ENCODE data around the gene ENO1. TPM values are rescaled to one million over a fixed set of nuclear protein-coding genes. Genes with fewer than 3 reads are reported as not detected.
"Not testable (repeated sequence)": the region's sequence is repeated elsewhere in the genome, so short reads cannot be mapped to it uniquely, and the experiment has no call there.

ENO1 gene
- total RNA-seq, 4 donors from 2014 or later: 202 to 407 (median 320) TPM

DNA sequence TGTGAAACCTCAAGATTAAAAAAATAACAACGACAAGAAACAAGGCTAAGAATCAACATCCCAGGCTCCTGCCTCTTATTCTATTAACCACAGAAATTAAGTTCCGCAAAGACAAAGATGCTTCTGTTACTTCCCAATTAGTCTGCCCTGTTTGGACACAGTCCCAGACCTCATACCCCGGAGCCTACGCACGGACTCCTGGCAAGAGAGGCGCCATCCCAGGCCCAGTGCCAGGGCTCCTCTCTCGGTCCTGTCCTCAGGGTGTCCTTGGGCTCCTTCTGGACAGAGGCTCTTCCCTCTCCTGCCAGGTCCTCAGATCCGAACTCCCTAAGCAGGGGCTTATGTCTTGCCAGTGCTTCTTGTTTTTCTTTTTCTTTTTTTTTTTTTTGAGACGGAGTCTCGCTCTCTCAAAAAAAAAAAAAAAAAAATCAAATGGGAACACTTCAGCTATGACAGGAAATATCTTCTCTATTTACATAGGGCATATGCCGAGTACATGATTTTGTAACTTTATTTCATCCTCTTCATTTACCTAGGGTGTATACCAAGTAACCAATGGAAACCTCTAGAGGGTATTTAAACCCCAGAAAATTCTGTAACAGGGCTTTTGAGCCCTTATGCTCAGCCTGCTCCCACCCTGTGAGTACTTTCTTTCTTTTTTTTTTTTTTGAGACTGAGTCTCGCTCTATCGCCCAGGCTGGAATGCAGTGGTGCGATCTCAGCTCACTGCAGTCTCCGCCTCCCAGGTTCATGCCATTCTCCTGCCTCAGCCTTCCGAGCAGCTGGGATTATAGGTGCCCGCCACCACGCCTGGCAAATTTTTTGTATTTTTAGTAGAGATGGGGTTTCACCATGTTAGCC lies 11.7 kb upstream of the ENO1 start:
- Histone ChIP-seq H3K36me3 (no peaks in the 10 kb centered on the region), H3K27me3 (no peaks in the 10 kb centered on the region), H3K4me1 (peaks cover 0 to 17% (median 10%) of the 10 kb centered on the region in 4 donors), H3K27ac (peak overlapping the region; percentile 49 to 76 (median 54)), H3K9me3 (no peaks in the 10 kb centered on the region), H3K4me3 (peak overlapping the region in 1 of 4 donors; percentile 24)
- WGBS, 2 donors (ENCODE audit: low coverage in 1 of 2): 20 to 35% methylated on average over 8 to 18 of the region's 18 CpGs
- intact Hi-C loops (cut with DNase I; ENCODE audit: low total_unique reads): no loop called here
- in situ Hi-C loops (cut with MboI; ENCODE audit: low pct_ligation_motif_present in 1 of 4, low pct_unique_long_range_greater_than_20kb in 1 of 4, low sequenced_read_pairs in 3 of 4): no loop called here
- peak; percentile 74 for DNase-seq
- TF ChIP-seq POLR2A (IDR thresholded peaks at IDR 0.05): no peak
- peak in 1 of 3 donors; percentile 32 for TF ChIP-seq POLR2AphosphoS5 (IDR thresholded peaks at IDR 0.05)
- TF ChIP-seq, protein P1, sequence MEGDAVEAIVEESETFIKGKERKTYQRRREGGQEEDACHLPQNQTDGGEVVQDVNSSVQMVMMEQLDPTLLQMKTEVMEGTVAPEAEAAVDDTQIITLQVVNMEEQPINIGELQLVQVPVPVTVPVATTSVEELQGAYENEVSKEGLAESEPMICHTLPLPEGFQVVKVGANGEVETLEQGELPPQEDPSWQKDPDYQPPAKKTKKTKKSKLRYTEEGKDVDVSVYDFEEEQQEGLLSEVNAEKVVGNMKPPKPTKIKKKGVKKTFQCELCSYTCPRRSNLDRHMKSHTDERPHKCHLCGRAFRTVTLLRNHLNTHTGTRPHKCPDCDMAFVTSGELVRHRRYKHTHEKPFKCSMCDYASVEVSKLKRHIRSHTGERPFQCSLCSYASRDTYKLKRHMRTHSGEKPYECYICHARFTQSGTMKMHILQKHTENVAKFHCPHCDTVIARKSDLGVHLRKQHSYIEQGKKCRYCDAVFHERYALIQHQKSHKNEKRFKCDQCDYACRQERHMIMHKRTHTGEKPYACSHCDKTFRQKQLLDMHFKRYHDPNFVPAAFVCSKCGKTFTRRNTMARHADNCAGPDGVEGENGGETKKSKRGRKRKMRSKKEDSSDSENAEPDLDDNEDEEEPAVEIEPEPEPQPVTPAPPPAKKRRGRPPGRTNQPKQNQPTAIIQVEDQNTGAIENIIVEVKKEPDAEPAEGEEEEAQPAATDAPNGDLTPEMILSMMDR (IDR thresholded peaks at IDR 0.05): no peak

GRCh38 chr1:8889103-8889846 lies 10.8 kb upstream of the ENO1 start:
- in situ Hi-C loops (cut with MboI; ENCODE audit: low pct_ligation_motif_present in 1 of 4, low pct_unique_long_range_greater_than_20kb in 1 of 4, low sequenced_read_pairs in 3 of 4): no loop called here
- no peak for TF ChIP-seq EP300 (IDR thresholded peaks at IDR 0.05; ENCODE audit: low read depth)
- intact Hi-C loops (cut with DNase I; ENCODE audit: low total_unique reads): no loop called here
- 82% methylated on average over 9 to 11 of the region's 11 CpGs for WGBS, 2 donors (ENCODE audit: low coverage in 1 of 2)
- Histone ChIP-seq H3K27me3 (no peaks in the 10 kb centered on the region), H3K36me3 (no peaks in the 10 kb centered on the region), H3K4me3 (no peak overlapping the region), H3K4me1 (peaks cover 0 to 17% (median 10%) of the 10 kb centered on the region in 4 donors), H3K27ac (peak overlapping the region; percentile 49 to 76 (median 54)), H3K9me3 (no peaks in the 10 kb centered on the region)
- DNase-seq: no peak

DNA sequence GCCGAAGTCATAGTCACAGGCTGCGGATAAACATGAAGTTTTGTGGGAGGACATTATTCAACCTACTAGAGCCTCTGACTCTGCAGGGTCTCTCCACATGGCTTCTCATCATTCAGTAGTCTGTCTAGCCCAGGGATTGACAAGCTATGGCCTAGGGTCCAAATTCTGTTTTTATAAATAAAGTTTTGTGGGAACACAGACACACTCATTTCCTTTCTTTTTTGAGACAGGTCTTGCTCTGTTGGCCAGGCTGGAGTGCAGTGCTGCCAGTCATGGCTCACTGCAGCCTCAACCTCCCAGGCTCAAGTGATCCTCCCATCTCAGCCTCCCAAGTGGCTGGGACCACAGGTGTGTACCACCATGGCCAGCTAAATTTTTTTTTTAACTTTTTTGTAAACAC lies 8.1 kb upstream of the ENO1 start:
- H3K27ac ChIP-seq: no peak overlapping the region
- H3K27me3 ChIP-seq: no peaks in the 10 kb centered on the region
- 88% methylated on average over 2 of the region's 2 CpGs; no CpG with 5 or more reads in 1 of the 2 donors for WGBS, 2 donors (ENCODE audit: low coverage in 1 of 2)
- H3K9me3 ChIP-seq: no peaks in the 10 kb centered on the region
- TF ChIP-seq EP300 (IDR thresholded peaks at IDR 0.05; ENCODE audit: low read depth): no peak
- no peak for TF ChIP-seq POLR2AphosphoS5 (IDR thresholded peaks at IDR 0.05)
- no peak for TF ChIP-seq POLR2A (IDR thresholded peaks at IDR 0.05)
- TF ChIP-seq, protein P1 (IDR thresholded peaks at IDR 0.05): no peak
- peaks cover 0 to 15% (median 10%) of the 10 kb centered on the region in 4 donors for H3K4me1 ChIP-seq
- no peaks in the 10 kb centered on the region for H3K36me3 ChIP-seq
- intact Hi-C loops (cut with DNase I; ENCODE audit: low total_unique reads): no loop called here
- no peak for DNase-seq
- in situ Hi-C loops (cut with MboI; ENCODE audit: low pct_ligation_motif_present in 1 of 4, low pct_unique_long_range_greater_than_20kb in 1 of 4, low sequenced_read_pairs in 3 of 4): no loop called here
- H3K4me3 ChIP-seq: no peak overlapping the region

GRCh38 chr1:8886031-8886524 lies 7.6 kb upstream of the ENO1 start:
- intact Hi-C loops (cut with DNase I; ENCODE audit: low total_unique reads); in situ Hi-C loops (cut with MboI; ENCODE audit: low pct_ligation_motif_present in 1 of 4, low pct_unique_long_range_greater_than_20kb in 1 of 4, low sequenced_read_pairs in 3 of 4); H3K27me3 ChIP-seq; H3K36me3 ChIP-seq; H3K4me3 ChIP-seq; DNase-seq; H3K9me3 ChIP-seq; H3K27ac ChIP-seq: not testable (repeated sequence)
- H3K4me1 ChIP-seq: peaks cover 0 to 15% (median 10%) of the 10 kb centered on the region in 4 donors
- 91 to 94% methylated on average over 7 to 9 of the region's 9 CpGs for WGBS, 2 donors (ENCODE audit: low coverage in 1 of 2)

DNA sequence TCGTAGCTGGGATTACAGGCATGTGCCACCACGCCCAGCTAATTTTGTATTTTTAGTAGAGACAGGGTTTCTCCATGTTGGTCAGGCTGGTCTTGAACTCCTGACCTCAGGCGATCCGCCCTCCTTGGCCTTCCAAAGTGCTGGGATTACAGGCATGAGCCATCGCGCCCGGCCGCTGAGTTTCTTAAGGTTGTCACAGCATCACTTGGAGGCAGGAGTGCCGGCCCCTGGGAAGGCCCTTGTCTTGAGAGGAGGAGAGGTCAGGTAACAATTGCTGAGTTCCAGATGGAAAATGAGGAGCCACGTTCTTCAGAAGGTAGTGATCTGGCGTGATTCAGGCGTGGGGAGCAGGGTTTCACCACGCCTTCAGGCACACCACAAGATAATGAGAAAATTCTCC lies 5.6 kb upstream of the ENO1 start:
- intact Hi-C loops (cut with DNase I; ENCODE audit: low total_unique reads); H3K27ac ChIP-seq; in situ Hi-C loops (cut with MboI; ENCODE audit: low pct_ligation_motif_present in 1 of 4, low pct_unique_long_range_greater_than_20kb in 1 of 4, low sequenced_read_pairs in 3 of 4); H3K4me3 ChIP-seq; DNase-seq; H3K27me3 ChIP-seq; H3K36me3 ChIP-seq; H3K9me3 ChIP-seq: not testable (repeated sequence)
- H3K4me1 ChIP-seq: peaks cover 10 to 20% (median 18%) of the 10 kb centered on the region in 4 donors
- 70 to 75% methylated on average over 4 to 13 of the region's 13 CpGs for WGBS, 2 donors (ENCODE audit: low coverage in 1 of 2)
